GM11168 (cell line): ENCODE measurements around the gene SIGLEC1.

Source experiments
- in situ Hi-C: fragments of 300-500 bp; cut with MboI; formaldehyde crosslinking; loops from one replicate; pipeline ENCODE4 v1.12.0; 2022; ENCODE audit warnings: low sequenced_read_pairs; ENCODE audit not compliant: unreplicated experiment

The SIGLEC1 gene

DNA sequence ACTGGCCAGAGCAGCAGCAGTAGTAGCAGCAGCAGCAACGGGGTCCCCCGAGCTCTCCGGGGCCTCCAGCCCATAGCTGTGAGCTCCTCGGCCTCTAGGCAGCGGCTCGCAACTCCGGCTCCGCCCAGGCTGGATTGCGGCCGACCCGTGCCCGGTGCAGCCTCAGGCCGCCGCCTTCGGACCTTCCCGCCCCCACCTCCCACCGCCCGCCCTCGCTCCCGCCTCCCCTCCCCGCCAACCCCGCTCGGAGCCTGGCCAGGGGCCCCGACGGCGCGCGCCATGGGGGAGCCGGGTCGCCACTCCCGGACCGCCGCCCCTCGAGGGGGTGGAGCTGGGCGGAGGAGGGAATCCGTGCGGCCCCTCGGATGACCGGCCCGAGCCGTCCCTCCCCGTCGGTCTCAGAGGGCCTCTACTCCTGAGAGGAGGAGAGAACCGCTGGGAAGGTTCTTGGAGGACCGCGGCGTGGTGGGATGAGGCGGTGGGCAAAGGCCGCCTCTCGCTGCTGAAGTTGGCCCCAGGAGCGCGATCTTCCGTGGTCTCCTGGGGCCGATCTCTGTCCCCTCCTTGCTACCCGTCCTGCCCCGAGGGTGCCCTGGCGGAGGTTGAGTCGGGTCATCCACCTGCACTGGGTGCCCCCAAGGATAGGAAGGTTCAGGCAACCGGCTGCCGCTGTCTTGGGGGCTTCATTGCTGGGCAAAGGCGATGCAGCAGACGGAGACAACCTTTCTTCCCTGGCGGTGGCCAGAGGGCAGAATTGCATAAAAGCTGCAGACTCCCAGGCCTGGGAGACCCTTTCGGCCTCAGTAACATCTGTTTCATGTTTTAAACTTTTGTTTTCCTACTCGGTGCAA is 30.2 kb downstream of the SIGLEC1 start, which contains the start of gene ADAM33:
Gene ADAM33 (minus strand): TSS at position 80 of the 851 bp plus-strand sequence. CDS start 6 bp downstream, at position 74.
- in situ Hi-C loops = no loop called here

DNA sequence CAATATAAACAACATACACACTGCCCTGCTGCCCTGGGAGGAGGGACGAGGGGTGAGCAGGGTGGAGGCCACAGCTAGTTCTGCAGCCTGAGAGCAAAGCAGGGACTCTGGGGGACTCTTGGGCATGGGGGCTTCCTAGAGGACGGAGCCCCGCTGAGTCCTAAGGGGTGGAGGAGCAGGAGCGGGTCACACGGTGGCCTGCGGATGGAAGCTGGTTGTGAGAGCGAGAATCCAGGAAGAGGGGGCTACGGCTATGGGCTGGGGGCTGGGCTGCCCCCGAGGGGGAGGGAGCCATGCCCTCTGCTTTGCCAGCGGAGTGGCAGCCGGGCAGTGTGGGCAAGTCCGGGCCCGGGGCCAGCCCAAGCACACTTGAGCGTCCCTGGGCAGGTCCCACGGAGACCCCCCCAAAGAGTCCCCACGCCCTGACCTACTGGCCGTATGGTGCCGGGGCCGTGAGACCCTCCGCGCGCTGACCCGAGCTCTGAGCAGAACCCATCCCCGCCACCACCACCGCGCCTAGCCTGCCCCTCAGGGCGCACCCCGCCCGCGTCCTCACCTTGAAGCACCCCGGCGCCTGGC is 31.0 kb downstream of the SIGLEC1 start:
- in situ Hi-C loops = no loop called here

DNA sequence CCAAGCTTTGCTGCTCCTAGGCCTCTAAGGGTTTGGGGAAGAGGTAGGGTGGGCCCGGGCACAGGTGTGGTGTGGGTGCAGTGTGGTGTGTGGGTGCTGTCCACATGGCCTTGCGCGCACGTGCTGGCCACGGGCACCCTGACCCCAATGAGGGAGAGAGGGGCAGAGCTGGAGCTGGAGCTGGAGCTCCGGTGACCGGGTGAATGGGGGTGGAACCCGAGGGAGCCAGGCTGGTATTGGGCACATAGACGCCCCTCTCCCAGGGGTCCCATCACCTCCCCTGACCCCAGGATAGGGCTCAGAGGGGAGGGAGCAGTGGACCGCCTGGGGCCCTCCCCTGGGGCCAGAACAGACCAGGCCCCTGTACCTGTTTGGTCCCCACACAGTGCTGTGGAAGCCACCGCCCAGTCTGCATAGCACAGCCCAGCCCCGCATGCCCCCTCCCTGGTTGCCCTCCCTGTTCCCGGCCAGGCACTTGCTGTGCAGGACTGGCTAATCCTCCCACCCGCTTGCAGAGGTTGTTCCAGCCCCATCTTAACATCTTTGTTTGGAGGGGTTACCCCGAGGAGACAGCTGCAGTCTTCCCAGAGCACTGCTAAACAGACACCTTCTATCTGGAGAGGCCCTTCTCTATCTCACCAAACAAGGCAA is 31.6 kb downstream of the SIGLEC1 start:
- in situ Hi-C loops = no loop called here

DNA sequence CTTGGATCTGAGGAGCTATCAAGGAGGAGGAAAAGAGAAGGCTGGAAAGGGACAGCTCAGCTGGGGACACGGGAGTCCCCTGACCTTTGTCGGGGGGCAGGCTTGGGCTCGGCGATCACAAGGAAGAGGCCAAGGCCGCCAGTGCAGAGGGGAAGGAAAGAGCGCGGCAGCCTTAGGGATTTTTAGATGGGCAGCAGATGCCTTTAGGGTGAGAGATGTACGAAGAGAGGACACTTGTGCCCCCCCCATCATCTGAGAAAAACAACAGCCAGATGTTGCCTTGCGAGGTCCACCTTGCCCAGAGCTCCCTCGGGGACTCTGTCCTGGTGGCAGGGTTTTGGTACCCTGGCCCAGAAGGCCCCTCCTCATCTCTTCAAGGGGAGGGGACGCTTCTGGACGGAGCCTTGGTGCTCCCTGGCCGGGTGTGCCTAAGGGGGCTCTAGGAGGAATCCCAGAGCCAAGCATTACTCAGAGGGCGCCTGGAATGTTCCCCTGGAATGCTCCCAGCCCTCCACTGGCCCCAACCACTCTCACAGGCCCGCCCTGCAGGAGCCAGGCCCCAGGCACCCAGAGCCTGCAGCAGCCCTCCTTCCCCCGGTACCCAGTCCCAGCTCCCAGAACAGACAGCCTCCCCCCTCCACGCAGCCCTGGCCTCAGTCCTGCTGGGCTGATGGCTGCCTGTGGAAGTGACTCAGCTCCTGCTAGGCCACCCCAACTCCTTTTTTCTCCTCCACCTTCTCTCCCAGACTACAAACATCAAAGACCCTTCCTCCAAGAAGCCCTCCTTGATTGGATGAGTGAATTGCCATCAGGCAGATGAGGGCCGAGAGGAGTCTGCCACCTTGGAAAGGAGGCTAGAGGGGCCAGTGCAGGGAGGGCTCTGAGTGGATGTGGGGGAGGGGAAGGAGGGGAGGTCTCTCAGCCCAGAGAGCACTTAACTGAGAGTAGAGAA is 32.4 kb downstream of the SIGLEC1 start:
- in situ Hi-C loops = no loop called here

DNA sequence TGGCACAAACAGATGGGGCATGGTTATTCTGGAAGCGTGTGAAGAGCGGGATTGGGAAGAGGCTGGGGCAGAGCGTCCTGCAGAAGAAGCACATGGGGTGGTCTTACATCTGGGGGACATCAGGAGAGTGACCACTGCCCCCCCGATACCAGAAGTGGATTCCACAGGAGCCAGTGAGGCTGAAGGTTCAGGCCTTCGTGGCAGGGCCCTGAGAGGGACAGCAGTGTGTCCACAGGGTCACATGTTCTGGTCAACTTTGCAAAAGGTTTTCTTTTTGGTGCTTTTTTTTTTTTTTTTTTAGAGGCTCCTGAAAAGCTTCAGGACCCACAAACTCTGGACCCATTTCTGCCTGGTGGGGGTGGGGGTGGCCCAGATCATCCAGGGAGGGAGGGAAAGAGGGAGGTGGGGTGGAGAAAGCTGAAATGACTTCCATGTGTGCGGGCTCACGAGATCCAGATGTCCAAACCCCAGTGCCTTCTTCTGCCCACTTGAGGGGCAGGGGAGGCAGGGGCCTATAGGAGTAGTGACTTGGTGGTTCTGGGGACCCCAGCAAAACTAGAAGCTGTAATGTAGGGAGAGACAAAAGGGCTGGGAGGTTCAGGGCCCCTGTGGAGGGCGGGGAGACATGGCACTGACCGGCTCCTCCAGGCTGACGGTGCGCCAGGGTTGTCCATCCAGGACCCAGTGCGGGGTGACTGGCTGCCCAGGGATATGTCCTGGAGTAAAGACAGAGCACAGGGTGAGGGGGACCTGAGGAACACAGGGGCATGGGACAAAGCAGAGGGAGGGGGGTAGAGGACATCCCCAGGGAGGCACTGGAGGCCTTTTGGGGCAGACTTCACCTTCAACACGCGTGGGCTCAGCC is 33.3 kb downstream of the SIGLEC1 start:
- in situ Hi-C loops = no loop called here

DNA sequence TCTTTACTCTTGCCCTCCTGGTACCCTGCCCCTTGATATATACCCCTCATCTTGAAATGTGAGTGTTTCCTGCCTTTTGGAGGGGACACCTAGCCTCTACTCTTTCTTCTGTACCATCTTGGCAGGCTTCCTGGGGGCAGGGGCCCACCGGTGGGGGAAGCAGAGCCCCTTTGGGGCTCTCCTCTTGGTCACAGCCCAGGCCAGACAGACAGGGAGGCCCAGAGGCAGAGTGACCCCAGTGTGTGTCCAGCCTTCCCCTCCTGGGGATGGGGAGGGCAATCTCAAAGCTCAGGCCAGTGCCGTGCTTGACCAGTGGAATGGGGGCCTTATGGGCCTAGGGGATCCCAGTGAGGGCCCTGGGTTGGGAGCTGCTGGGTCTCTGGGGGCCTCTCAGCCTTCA is 34.2 kb downstream of the SIGLEC1 start:
- in situ Hi-C loops = no loop called here

DNA sequence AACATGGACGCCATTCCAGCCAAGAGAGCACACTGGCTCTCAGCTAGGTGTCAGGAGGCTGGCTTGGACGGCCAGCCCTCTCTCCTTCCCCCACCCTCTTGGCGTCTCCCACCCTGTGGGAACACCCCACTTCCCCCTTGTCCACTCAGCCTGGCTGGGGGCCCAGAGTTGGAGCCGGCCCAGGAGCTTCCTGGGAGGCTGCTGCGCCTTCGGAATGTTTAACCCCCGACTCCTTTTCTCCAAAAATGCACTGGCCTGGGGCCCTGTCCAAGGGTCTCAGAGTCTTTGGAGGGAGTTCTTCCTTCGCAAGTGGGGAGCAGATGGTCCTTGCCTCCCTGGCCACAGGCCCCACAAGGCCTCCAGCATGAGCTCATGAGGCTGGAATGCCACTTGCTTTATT is 34.7 kb downstream of the SIGLEC1 start:
- in situ Hi-C loops = no loop called here

DNA sequence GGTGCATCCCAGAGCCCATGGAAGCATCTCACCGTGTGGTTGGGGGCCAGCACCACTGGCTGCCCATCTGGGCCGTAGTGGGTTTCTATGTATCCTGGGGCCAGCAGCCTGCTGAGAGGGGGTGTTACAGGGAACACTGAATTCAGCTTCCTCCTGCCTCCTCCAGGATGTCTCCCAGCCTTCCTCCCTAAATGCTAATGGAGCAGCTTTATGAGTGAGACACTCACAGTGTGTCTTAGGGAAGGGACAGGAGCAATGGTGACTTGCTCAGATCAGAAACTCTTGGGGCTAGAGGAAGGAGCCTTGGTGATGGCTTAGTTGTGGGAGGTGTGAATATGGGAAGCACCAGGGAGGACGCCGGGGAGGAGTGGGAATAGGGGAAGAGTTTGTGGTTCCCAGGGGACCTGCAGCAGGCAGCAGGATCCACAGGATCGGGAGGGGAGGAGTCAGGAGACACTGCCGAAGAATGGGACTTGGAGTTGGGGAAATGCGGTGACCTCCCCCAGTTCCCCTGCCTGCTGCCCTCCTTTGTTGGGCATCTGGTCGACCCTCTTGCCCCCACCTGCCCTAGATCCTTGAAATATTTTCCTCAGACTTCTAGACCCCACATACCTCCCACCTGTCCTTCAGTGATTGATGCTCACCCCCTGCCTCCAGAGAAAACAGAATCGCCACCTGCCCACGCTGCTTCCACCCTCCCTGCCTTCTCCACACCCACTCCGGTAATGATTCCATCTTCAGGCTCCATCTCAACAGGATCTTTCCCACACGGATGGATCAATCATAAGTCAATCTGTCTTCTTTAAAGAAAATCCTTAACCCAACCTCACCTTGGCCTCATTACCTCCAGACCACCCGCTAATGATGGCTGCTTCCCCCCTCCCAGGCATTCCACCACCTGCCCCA is 37.2 kb downstream of the SIGLEC1 start:
- in situ Hi-C loops = no loop called here

DNA sequence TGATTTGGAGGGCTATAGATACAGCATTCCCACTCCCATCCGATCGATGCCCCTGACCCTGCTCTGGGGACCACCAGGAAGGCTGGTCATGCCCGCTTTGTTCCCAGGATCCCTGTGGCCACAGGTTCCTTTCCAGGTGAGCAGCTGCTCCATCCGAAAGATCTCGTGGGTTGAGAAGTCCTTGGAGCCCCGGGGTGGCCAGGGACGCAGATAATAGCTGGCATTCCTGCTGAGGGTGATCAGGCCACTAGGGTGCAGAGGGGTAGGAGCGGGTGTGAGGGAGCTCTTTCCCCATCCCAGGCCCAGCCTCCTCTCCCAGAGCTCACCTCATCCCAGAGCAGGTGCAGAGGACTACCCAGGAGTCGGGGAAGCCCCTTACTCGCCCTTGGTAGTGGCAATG is 38.0 kb downstream of the SIGLEC1 start:
- in situ Hi-C loops = no loop called here

DNA sequence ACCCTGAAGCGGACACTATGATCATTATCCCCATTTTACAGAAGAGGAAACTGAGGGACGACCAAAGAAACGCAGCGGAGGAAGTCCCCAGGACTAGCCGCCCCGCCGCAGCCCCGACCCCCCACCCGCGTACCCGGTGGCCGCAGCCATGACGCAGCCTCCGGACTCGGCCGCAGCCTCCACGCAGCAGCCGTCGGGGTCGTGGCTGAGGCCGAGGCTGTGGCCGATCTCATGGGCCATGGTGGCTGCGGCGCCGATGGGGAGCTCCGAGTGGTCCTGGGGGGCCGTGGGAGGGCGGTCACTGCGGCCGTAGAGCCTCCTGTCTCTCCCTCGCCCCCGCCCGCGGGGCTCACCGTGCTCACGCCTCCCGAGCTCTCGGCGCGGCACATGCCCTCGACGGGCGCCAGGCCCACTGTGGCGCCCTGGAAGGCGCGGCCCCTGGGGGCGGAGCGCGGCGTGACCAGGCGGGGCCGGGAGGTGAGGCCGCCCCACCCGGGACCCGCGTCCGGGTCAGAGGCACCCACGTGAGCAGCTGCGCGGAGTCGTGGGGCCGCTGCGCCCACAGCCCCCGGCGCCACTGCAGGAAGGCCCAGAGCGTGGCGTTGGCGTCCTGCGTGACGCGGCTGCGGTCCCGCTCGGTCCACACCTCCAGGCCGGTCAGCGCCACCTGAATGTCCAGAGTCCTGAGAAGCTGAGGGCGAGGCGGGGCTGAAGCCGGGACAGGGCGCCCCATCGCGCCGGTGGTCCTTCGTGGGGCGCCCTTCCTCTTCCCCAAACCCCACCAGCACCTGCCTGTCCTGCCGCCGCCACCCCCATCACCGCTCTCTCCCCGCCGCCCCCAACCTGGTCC is 39.0 kb downstream of the SIGLEC1 start:
- in situ Hi-C loops = no loop called here

DNA sequence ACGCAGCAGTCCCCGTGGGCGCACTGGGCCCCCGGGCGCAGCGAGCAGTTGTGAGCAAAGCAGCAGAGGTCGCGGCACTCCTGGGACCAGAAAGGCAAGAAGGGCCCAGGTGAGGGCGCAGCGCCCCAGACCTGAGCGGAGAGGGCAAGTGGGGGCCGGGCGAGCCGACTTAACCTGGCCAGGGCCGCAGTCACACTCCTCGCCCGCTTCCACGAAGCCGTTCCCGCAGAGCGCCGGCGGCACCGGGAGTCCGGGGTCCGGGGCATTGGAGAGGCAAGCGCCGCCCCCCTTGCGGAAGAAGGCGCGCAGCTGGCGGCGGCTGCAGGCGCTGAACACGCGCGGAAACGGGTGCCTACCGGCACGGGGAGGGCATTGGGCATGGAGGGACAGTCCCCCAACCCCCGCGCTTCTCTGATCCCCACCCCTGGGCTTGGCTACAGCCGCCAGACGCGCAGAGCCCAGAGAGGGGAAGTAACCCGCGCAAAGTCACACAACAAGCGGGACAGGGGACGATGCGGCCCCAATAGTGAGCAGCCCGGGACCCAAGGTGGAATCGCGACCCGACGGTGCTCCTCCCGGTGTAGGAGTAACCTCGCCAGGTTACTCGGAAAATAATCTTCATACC is 39.7 kb downstream of the SIGLEC1 start:
- in situ Hi-C loops = no loop called here

DNA sequence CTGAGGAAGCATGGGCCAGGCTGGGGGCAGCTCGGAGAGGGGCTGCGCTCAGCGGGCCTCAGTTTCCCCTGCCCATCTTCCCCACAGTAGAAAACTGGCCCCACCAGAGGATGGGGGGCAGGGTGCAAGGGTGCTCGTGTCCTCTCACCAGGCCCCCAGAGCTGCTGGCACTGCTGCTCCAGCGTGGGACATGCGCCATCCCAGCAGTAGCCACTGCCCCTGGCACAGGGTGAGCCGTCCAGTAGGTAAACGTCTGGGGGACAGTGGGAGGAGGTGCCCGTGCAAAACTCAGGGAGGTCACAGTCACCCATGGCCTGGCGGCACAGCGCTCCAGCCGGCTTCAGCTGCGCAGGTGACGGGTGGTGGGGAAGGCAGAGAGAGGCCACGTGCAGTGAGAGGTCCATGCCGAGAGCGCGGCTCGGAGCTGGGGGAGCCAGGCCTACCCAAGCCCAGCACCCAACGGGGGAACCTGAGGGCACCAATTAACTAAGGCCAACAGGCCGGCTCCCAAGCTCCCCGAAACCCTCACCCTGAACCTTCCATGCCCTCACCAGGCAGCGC is 40.3 kb downstream of the SIGLEC1 start:
- in situ Hi-C loops = no loop called here

DNA sequence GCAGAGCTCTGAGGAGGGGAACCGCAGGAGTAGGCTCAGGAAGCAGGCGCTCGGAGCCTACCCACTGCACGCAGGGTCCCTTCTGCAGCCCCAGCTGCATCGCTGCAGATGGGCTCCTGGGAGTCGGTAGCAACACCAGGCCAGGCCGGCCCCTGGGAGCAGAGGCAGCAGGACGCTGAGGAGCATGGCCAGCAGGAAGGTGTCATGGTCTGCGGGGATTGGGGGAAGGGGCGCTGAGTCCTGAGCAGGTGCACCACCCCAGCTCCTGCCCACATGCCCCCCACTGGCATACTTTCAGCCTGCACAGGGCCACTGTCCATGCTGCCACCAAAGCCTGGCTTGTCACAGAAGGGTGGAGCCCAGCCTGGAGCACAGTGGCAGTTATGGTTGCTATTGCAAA is 41.5 kb downstream of the SIGLEC1 start:
- in situ Hi-C loops = no loop called here

DNA sequence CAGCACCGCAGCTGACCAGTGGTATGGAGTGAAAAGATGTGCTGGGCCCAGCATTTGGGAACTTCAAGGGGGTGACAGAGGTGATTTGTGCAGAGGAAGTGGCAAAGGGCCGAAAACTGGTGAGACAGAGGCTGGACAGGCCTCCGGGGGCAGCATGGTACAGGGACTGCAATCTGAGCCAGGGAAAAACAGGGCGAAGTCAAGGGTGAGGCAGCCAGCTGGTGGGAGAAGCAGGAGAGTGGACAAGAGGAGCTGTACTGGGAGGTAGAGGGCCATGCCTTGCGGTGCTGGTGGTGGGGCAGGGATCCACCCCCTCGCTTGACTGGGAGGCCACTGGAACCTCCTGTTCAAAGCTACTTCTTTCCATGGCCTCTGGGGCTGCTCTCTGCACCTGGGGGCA is 41.9 kb downstream of the SIGLEC1 start:
- in situ Hi-C loops = no loop called here

DNA sequence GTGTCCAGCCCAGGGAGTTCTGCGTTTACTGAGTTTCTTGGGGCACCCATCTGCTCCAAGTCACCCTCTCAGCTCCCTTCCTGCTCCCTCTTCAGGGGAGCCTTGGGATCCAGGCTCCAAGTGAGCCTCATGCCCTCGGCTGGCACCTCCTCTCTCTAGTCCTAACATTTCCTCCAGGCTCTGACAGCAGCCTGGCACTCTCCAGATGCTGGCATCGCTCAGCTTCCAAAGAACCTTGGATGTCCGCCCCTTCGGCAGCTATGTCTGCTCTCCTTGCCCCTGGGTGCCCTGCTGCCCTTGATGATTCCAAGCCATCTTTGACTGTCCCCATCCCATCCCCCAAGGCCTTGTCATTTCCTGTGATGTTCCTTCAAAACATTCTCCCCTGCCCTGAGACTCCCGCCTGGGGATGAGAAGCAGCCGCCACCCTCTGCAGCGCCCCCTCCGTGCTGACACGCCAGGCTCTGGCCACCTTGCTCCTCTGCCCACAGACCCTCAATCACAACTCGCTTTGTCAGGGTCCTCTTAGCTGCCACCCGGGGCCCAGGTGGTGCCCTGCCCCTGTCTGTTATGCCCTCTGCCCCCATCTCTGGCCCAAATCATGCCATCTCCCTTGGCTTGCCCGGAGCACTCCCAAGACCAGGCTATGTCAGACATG is 42.6 kb downstream of the SIGLEC1 start:
- in situ Hi-C loops = no loop called here

DNA sequence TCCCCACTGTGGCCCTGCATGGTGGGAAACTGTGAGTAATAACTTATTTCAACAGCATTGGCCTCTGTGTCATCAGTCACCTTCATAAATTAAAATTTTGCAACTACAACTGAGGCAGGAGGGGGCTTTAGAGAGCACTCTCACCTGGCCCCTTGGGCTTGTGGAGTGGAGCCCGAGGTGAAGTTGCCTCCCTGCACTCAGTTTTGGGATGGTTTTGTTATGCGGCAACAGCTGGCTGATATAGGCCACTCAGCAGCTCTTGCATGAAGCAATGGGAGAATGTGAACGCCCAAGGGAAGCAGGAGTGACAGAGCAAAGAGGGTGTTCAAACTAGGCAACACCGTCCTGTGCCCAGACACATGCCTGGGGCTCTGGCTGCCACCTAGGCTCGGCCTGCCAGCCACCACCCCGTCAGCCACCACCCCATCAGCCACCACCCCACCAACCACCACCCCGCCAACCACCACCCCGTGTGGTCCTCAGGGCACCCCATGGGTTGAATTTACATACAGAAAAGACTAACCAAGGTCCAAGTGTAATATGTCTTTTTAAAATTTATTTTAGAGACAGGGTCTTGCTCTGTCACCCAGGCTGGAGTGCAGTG is 44.9 kb downstream of the SIGLEC1 start:
- in situ Hi-C loops = no loop called here
